HCT116 (cell line): ENCODE results near the gene KIF12. TPM values are rescaled to one million over a fixed set of nuclear protein-coding genes. Genes with fewer than 3 reads are reported as not detected.

Experiments
- ATAC-seq: fragments of 200-7000 bp; cut with Tn5 transposase; 2 replicates; pipeline ENCODE4 v1.9.1; 2020; ENCODE audit warnings: mild to moderate bottlenecking, moderate library complexity
- BruUV-seq: library from RNA; stranded (reverse); fragments of 400-500 nt; replicated peaks from 2 replicates; lab custom pipeline; 2021; lab: Mats Ljungman, UMichigan
- CTCF ChIA-PET: fragments of 300-600 bp; sonication (Branson Sonifier 250); formaldehyde crosslinking; loops from one replicate; lab custom pipeline; 2021; ENCODE audit warnings: antibody characterized with exemption; lab: Charles Lee
- POLR2A ChIA-PET: fragments of 300-600, 350-600 bp; sonication (Branson Sonifier 250); formaldehyde crosslinking; loops from one replicate; lab custom pipeline; 2021; ENCODE audit warnings: antibody characterized with exemption; lab: Charles Lee
- RAD21 ChIA-PET, 2 experiments: fragments of 300-600 bp; sonication (Branson Sonifier 250); formaldehyde crosslinking; loops; one replicate each; lab custom pipeline; 2023; ENCODE audit warnings: low total read pairs in 2 of 2; ENCODE audit not compliant: uncharacterized antibody in 2 of 2, unreplicated experiment in 2 of 2, low non-redundant PET in 1 of 2; lab: Charles Lee
- DNase-seq: peaks from one replicate; pipeline ENCODE4 v3.0.0-alpha.2; 2010; ENCODE audit warnings: low read depth, low spot score
- H2AFZ ChIP-seq: fragments of 200-600 bp; shearing (Covaris generic), sonication (generic); 2 replicates; pipeline ENCODE4 v1.6.1; 2017; ENCODE audit warnings: low read depth, mixed run types, mixed read lengths, antibody characterized with exemption, low read length; ENCODE audit not compliant: poor library complexity, severe bottlenecking
- H3K27ac ChIP-seq: 2 replicates; pipeline ENCODE4 v1.5.1; 2012; ENCODE audit warnings: low read depth, low read length
- H3K27me3 ChIP-seq: fragments of 200-600 bp; sonication (generic); 2 replicates; pipeline ENCODE4 v1.6.1; 2016; ENCODE audit warnings: mixed run types, low read length, mixed read lengths; ENCODE audit not compliant: insufficient read depth
- H3K36me3 ChIP-seq, 2 experiments: fragments of 200-500 bp in 1 of 2; fragments of 200-600 bp in 1 of 2; sonication (Bioruptor generic) in 1 of 2; sonication (generic) in 1 of 2; 2 replicates each; pipeline versions ENCODE4 v1.5.1 to v1.6.1; 2014 to 2016; ENCODE audit warnings: low read length in 2 of 2, inconsistent platforms in 1 of 2, mixed read lengths in 1 of 2, mixed run types in 1 of 2; ENCODE audit not compliant: insufficient read depth in 2 of 2, control insufficient read depth in 1 of 2
- H3K4me1 ChIP-seq, 2 experiments: fragments of 200-600 bp in 1 of 2; sonication (generic) in 1 of 2; 2 replicates each; pipeline versions ENCODE4 v1.5.1 to v1.6.1; 2012 to 2017; ENCODE audit warnings: low read length in 2 of 2, inconsistent platforms in 1 of 2, mild to moderate bottlenecking in 1 of 2, mixed read lengths in 1 of 2, mixed run types in 1 of 2, moderate library complexity in 1 of 2; ENCODE audit not compliant: insufficient read depth in 2 of 2, control insufficient read depth in 1 of 2
- H3K4me2 ChIP-seq: fragments of 200-600 bp; sonication (generic); 2 replicates; pipeline ENCODE4 v1.6.1; 2017; ENCODE audit warnings: mixed run types, low read length, mixed read lengths
- H3K4me3 ChIP-seq, 2 experiments: fragments of 200-600 bp in 1 of 2; sonication (generic) in 1 of 2; replicated peaks in 1 of 2; 2 replicates each; pipeline ENCODE4 v1.5.1; 2011 to 2016; ENCODE audit warnings: low read length in 2 of 2, control low read depth in 1 of 2, low read depth in 1 of 2, mild to moderate bottlenecking in 1 of 2, mixed read lengths in 1 of 2, mixed run types in 1 of 2
- H3K79me2 ChIP-seq: fragments of 200-600 bp; sonication (generic); 2 replicates; pipeline ENCODE4 v1.6.1; 2017; ENCODE audit warnings: mild to moderate bottlenecking, mixed run types, low read length, moderate library complexity, mixed read lengths; ENCODE audit not compliant: insufficient read depth
- H3K9ac ChIP-seq: fragments of 200-600 bp; sonication (generic); 2 replicates; pipeline ENCODE4 v1.6.1; 2016; ENCODE audit warnings: low read length, mixed read lengths
- H3K9me2 ChIP-seq: fragments of 200-600 bp; sonication (generic), shearing (Covaris generic); 2 replicates; pipeline ENCODE4 v1.6.1; 2017; ENCODE audit warnings: mixed run types, mild to moderate bottlenecking, moderate library complexity; ENCODE audit not compliant: insufficient read depth
- H3K9me3 ChIP-seq, 2 experiments: fragments of 200-500 bp in 1 of 2; fragments of 200-600 bp in 1 of 2; sonication (Bioruptor generic) in 1 of 2; sonication (generic) in 1 of 2; 2 replicates each; pipeline ENCODE4 v1.6.1; 2014 to 2017; ENCODE audit warnings: low read length in 2 of 2, mixed read lengths in 2 of 2, inconsistent platforms in 1 of 2, low read depth in 1 of 2, mild to moderate bottlenecking in 1 of 2, mixed run types in 1 of 2, moderate library complexity in 1 of 2; ENCODE audit not compliant: control insufficient read depth in 1 of 2, insufficient read depth in 1 of 2
- H4K20me1 ChIP-seq: fragments of 200-600 bp; sonication (generic), shearing (Covaris generic); 2 replicates; pipeline ENCODE4 v1.6.1; 2017; ENCODE audit warnings: mixed run types, mild to moderate bottlenecking, moderate library complexity; ENCODE audit not compliant: insufficient read depth
- CBX3 ChIP-seq: IDR thresholded peaks from 2 replicates; pipeline ENCODE4 v1.6.1; 2012; ENCODE audit warnings: low read depth
- CEBPB ChIP-seq: IDR thresholded peaks from 2 replicates; pipeline ENCODE4 v1.6.1; 2012; ENCODE audit warnings: low read depth
- ELF1 ChIP-seq: IDR thresholded peaks from 2 replicates; pipeline ENCODE4 v1.6.1; 2012; ENCODE audit warnings: low read depth, borderline replicate concordance
- FOSL1 ChIP-seq: IDR thresholded peaks from 2 replicates; pipeline ENCODE4 v1.6.1; 2012; ENCODE audit warnings: low read depth
- JUND ChIP-seq: IDR thresholded peaks from 2 replicates; pipeline ENCODE4 v1.6.1; 2012
- POLR2A ChIP-seq: IDR thresholded peaks from 2 replicates; pipeline ENCODE4 v1.7.0; 2011; ENCODE audit warnings: borderline replicate concordance; ENCODE audit not compliant: insufficient read depth, insufficient read length; ENCODE audit errors: extremely low read depth
- POLR2AphosphoS5 ChIP-seq: IDR thresholded peaks from 2 replicates; pipeline ENCODE4 v1.6.1; 2011; ENCODE audit warnings: mild to moderate bottlenecking, low read depth, low read length, moderate library complexity
- RAD21 ChIP-seq: IDR thresholded peaks from 2 replicates; pipeline ENCODE4 v1.6.1; 2012; ENCODE audit warnings: low read depth, mild to moderate bottlenecking
- SIN3A ChIP-seq: IDR thresholded peaks from 2 replicates; pipeline ENCODE4 v1.6.1; 2012; ENCODE audit warnings: low read depth
- SP1 ChIP-seq: IDR thresholded peaks from 2 replicates; pipeline ENCODE4 v1.6.1; 2012; ENCODE audit warnings: low read depth
- SRF ChIP-seq: IDR thresholded peaks from 2 replicates; pipeline ENCODE4 v1.6.1; 2012; ENCODE audit warnings: low read depth
- TCF7L2 ChIP-seq: IDR thresholded peaks from 2 replicates; pipeline ENCODE4 v1.7.0; 2011; ENCODE audit warnings: borderline replicate concordance, inconsistent platforms; ENCODE audit not compliant: insufficient read depth, insufficient read length; ENCODE audit errors: extremely low read depth
- ZFX ChIP-seq: fragments of 450-650 bp; IDR thresholded peaks from 2 replicates; pipeline ENCODE4 v1.6.1; 2017
- intact Hi-C: fragments of 100-400 bp; cut with micrococcal nuclease; formaldehyde crosslinking; loops from 2 replicates; pipeline ENCODE4 v1.10.0; 2022
- total RNA-seq: library from RNA; stranded (reverse); gene quantifications from one replicate; pipeline ENCODE4 v1.2.1, GENCODE V29; 2021; ENCODE audit not compliant: unreplicated experiment
- TF ChIP-seq, protein P1 (sequence below), 3 experiments: fragments of 200-600 bp in 1 of 3; sonication (generic) in 1 of 3; IDR thresholded peaks in 2 of 3; conservative IDR thresholded peaks in 1 of 3; 2 replicates each; pipeline ENCODE4 v1.5.1; 2012 to 2017; ENCODE audit warnings: low read depth in 2 of 3, low read length in 2 of 3, antibody characterized with exemption in 1 of 3, borderline replicate concordance in 1 of 3, control low read depth in 1 of 3, mild to moderate bottlenecking in 1 of 3, mixed read lengths in 1 of 3, mixed run types in 1 of 3, moderate library complexity in 1 of 3; ENCODE audit not compliant: insufficient read depth in 1 of 3
- TF ChIP-seq, protein P2 (sequence below): IDR thresholded peaks from 2 replicates; pipeline ENCODE4 v1.6.1; 2012
- TF ChIP-seq, protein P3 (sequence below): IDR thresholded peaks from 2 replicates; pipeline ENCODE4 v1.6.1; 2012; ENCODE audit warnings: low read depth
- TF ChIP-seq, protein P4 (sequence below): IDR thresholded peaks from 2 replicates; pipeline ENCODE4 v1.6.1; 2012

KIF12 gene
- total RNA-seq, 1 experiment from 2014 or later, result 6.4 TPM

DNA sequence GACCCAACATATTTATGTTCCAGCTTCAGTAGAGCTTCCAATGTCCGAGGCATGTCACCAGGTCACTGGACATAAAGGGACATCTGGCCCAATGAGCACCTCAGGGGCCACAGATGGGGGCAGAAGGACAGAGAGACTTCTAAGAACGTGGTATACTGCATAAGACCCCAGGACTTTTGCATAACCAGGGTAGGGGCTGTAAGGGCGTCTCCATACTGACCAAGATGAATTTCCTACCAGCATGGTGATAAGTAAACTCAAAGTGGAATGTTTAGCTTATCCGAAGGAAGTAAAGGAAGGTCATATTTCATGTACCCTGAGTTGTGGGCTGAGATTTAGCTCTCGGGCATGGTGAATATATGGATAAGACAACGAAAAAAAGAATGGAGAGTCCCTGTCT, 38.7 kb upstream of the KIF12 start (continued):
- no peak for TF ChIP-seq TCF7L2
- TF ChIP-seq, protein P1, sequence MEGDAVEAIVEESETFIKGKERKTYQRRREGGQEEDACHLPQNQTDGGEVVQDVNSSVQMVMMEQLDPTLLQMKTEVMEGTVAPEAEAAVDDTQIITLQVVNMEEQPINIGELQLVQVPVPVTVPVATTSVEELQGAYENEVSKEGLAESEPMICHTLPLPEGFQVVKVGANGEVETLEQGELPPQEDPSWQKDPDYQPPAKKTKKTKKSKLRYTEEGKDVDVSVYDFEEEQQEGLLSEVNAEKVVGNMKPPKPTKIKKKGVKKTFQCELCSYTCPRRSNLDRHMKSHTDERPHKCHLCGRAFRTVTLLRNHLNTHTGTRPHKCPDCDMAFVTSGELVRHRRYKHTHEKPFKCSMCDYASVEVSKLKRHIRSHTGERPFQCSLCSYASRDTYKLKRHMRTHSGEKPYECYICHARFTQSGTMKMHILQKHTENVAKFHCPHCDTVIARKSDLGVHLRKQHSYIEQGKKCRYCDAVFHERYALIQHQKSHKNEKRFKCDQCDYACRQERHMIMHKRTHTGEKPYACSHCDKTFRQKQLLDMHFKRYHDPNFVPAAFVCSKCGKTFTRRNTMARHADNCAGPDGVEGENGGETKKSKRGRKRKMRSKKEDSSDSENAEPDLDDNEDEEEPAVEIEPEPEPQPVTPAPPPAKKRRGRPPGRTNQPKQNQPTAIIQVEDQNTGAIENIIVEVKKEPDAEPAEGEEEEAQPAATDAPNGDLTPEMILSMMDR (IDR thresholded peaks at IDR 0.05 in 2 of 3, conservative IDR thresholded peaks at IDR 0.05 in 1 of 3; ENCODE audit: borderline replicate concordance in 1 of 3, insufficient read depth in 1 of 3, low read depth in 2 of 3, low read length in 2 of 3), result no peak
- TF ChIP-seq ZFX, result no peak
- TF ChIP-seq, all 23 proteins: peak for 0

DNA sequence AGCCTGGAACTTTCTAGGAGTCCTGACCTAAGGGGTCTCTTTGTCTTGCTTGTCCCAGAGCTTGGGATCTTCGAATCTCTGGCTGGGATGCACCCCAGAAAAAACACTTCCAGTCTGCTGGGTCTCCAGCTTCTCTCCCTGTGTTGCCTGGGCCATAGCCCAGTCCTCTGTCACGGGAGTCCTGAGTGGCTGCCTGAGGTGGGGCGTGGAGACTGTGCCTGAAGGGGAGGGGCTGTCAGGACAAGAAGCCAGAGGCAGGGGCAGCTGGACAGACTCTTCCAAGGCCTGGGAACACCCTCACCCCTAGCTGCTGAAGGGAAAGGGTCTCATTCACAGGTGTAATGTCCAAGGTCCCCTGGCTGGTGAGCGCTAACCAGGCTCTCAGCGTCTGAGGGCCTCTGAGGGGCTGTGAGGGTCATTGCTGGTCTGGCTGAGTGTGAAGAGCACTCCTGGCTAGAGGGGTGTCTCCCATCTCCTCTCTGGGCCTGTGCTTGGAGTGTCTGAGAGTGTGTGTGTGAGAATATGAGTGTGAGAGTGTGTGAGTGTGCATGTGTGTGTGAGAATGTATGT, 35.8 kb upstream of the KIF12 start:
- Histone ChIP-seq H4K20me1 (no peaks in the 10 kb centered on the region), H3K36me3 (no peaks in the 10 kb centered on the region), H3K27me3 (no peaks in the 10 kb centered on the region; the same call in 1 of the 2 replicates), H3K9me3 (no peaks in the 10 kb centered on the region), H3K27ac (no peak overlapping the region), H3K9me2 (no peaks in the 10 kb centered on the region), H3K4me2 (no peak overlapping the region), H2AFZ (no peak overlapping the region), H3K4me3 (no peak overlapping the region), H3K79me2 (no peaks in the 10 kb centered on the region), H3K4me1 (no peaks in the 10 kb centered on the region), H3K9ac (no peak overlapping the region)
- intact Hi-C loops, result no loop called here
- RAD21 ChIA-PET, result no interaction called here
- CTCF ChIA-PET, result no interaction called here
- DNase-seq, result no peak
- no peak for ATAC-seq
- no TSS peak for BruUV-seq
- POLR2A ChIA-PET, result interaction anchor here (0.6 kb wide), 1 partner anchor 142 kb away, joined by 3 read pairs; no protein-coding TSS in a partner anchor
- TF ChIP-seq JUND, result no peak
- TF ChIP-seq ZFX, result no peak
- TF ChIP-seq, protein P2, sequence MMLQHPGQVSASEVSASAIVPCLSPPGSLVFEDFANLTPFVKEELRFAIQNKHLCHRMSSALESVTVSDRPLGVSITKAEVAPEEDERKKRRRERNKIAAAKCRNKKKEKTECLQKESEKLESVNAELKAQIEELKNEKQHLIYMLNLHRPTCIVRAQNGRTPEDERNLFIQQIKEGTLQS, result no peak
- no peak for TF ChIP-seq CBX3
- TF ChIP-seq SP1, result no peak
- TF ChIP-seq, protein P3, sequence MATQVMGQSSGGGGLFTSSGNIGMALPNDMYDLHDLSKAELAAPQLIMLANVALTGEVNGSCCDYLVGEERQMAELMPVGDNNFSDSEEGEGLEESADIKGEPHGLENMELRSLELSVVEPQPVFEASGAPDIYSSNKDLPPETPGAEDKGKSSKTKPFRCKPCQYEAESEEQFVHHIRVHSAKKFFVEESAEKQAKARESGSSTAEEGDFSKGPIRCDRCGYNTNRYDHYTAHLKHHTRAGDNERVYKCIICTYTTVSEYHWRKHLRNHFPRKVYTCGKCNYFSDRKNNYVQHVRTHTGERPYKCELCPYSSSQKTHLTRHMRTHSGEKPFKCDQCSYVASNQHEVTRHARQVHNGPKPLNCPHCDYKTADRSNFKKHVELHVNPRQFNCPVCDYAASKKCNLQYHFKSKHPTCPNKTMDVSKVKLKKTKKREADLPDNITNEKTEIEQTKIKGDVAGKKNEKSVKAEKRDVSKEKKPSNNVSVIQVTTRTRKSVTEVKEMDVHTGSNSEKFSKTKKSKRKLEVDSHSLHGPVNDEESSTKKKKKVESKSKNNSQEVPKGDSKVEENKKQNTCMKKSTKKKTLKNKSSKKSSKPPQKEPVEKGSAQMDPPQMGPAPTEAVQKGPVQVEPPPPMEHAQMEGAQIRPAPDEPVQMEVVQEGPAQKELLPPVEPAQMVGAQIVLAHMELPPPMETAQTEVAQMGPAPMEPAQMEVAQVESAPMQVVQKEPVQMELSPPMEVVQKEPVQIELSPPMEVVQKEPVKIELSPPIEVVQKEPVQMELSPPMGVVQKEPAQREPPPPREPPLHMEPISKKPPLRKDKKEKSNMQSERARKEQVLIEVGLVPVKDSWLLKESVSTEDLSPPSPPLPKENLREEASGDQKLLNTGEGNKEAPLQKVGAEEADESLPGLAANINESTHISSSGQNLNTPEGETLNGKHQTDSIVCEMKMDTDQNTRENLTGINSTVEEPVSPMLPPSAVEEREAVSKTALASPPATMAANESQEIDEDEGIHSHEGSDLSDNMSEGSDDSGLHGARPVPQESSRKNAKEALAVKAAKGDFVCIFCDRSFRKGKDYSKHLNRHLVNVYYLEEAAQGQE, result no peak
- no peak for TF ChIP-seq SRF
- TF ChIP-seq TCF7L2, result no peak
- TF ChIP-seq SIN3A, result no peak
- TF ChIP-seq, protein P1 (IDR thresholded peaks at IDR 0.05 in 2 of 3, conservative IDR thresholded peaks at IDR 0.05 in 1 of 3; ENCODE audit: borderline replicate concordance in 1 of 3, insufficient read depth in 1 of 3, low read depth in 2 of 3, low read length in 2 of 3), result no peak
- TF ChIP-seq POLR2AphosphoS5, result no peak
- TF ChIP-seq ELF1, result no peak
- TF ChIP-seq RAD21, result no peak
- TF ChIP-seq FOSL1, result no peak
- TF ChIP-seq CEBPB, result no peak
- TF ChIP-seq, protein P4, sequence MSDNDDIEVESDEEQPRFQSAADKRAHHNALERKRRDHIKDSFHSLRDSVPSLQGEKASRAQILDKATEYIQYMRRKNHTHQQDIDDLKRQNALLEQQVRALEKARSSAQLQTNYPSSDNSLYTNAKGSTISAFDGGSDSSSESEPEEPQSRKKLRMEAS, result no peak
- TF ChIP-seq POLR2A, result no peak
